ENCODE results near the gene BRI3BP. TPM values are rescaled to one million over a fixed set of nuclear protein-coding genes. Genes with fewer than 3 reads are reported as not detected.
"Not testable (repeated sequence)": the region's sequence is repeated elsewhere in the genome, so short reads cannot be mapped to it uniquely, and the experiment has no call there.

The BRI3BP gene
- total RNA-seq, 1 experiment from 2014 or later: 18.0 TPM

DNA sequence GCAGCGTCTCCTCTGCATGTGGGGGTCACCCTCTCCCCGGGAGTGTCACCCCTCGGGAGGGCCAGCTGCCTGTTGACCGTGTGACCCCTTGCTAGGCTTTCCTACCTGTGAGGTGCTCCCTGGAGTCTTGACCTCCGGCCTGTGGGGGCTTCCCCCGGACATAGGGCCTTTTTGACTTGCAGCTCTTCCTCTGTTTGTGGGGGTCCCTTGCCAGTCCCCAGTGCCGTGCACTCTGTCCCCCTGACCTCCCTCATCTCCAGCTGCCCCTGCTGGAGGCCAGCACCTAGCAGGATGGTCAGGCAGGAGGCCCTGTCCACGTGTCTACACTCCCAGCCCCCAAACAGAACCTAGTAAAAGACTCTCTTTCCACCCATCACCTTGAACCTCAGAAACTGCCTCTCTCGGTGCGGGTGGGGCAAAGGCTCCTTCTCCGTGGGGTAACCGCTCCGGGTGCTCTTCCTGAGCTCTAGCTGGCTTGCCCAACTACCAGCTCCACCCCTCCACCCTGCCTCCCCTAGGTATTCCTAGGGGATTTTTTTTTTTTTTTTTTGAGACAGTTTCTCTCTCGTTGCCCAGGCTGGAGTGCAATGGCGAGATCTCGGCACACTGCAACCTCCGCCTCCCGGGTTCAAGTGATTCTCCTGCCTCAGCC, 72.6 kb downstream of the BRI3BP start:
- DNase-seq (ENCODE audit: low read depth): no peak

DNA sequence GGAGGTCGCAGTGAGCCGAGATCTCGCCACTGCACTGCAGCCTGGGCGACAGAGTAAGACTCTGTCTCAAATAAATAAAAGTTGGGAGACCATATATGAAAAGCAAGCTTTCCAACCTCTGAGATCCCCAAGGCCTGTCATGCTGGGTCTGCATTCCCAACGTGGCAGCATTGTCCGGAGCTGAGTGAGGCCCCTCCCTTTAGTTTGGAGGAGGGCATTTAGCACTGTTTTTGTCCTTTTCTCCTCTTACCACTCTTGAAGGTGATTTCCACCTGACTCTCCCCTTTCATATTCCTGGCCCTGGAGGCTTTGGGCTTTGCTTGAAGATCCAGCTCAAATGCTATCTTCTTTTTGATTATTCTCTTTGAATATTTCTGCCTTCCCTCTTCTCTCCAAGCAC, 74.9 kb downstream of the BRI3BP start:
- no peak for DNase-seq (ENCODE audit: low read depth)

DNA sequence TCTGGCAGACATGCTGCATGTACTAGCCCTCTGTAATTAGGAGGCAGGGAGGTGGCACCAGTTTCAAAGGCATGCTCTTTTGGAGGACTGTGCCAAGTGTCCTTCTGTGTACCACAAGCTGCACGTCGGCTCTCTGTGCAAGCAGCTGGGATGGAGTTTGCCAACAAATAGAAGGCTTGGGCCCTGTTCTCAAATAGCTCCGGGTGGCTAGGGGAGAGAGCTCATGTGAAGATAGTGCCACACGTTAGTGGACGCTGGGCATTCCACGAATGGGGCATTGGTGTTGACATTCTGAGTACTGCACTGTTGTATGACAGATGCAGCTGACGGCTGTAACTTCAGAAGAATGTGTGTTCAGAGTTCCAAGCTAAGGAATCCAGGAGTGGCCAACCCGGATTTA, 76.2 kb downstream of the BRI3BP start:
- no peak for DNase-seq (ENCODE audit: low read depth)

DNA sequence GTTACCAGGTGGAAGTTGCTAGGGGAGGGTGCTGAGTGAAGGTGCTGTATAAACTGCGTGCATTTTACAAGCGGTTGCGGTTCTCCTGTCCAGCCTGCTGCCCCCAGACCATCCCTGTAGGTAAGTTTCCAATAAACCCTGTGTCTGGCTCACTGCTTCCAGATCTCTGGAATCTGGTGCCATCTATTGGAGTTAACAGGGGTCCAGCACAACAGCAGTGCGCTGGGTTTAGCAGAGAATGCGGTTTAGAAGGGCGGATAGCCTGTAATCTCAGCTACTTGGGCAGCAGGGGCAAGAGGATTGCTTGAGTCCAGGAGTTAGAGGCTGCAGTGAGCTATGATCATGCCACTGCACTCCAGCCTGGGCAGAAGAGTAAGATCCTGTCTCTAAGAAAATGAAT, 76.7 kb downstream of the BRI3BP start:
- DNase-seq (ENCODE audit: low read depth): no peak

DNA sequence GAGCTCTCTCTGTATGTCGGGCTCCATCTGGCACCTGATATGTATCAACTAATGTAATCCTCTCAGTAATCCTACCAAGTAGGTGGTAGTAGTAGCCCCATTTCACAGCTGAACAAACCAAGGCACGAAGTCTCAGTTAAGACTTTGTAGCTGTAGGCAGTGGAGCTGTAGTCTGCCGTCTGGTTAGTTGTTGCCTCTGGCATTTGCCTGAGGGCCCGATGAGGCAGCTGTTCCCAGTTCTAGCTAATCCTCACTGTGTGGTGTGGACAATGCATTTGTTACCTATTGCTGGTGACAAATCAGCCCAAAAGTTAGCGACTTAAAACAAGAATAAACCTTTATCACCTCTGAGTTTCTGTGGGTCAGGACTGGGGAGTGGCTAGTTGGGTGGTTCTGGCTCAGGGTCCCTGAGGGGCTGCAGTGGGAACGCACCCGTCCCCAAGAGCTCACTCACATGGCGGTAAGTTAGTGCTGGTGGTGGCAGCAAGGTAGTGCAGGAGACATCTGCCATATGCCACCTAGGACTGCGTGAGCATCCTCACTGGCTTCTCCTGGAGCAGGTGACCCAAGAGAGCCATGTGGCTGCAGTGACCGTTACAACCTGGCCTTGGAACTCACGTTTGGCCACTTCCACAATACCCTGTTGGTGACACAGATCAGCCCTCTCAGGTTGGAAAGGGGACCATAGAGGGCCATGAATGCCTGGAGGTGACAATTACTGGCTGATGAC, 77.4 kb downstream of the BRI3BP start:
- no peak for DNase-seq (ENCODE audit: low read depth)

DNA sequence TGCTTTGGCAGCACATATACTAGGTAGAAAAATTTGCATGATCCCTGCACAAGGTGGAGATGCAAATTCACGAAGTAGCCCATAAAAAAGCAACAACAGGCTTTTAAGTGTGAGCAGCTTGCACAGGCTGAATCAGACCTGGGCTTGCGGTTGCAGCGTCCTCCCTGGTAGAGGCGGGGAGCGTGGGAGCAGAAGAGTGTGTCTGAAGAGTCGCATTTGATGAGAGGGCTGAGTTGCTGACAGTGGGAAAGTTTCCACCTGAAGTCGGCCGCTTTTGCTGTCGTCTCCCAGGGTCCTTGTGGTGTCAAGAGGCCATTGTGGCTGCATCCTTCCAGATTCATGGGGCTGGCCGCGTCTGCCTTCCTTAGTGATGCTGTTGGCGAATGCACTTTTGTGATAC, 78.0 kb downstream of the BRI3BP start:
- no peak for DNase-seq (ENCODE audit: low read depth)

DNA sequence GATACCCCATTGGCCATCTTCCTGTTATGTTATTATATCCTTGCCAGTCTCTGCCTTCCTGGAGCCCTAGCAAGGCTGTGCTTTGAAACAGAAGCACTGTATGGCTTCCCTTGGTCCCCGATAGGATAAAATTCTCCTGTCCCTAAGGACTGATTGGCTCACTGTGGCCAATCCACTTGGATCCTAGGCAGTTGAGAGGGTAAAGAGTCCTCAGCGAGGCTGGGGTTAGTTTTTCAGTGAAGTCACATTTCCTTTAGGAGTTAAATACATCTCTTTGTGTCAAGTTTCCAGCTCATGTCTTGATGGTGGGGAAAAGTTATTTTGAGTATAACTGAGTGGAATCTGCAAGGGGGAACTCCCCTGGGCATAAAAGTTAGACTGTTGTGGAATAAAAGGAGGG, 79.1 kb downstream of the BRI3BP start:
- DNase-seq (ENCODE audit: low read depth): no peak

DNA sequence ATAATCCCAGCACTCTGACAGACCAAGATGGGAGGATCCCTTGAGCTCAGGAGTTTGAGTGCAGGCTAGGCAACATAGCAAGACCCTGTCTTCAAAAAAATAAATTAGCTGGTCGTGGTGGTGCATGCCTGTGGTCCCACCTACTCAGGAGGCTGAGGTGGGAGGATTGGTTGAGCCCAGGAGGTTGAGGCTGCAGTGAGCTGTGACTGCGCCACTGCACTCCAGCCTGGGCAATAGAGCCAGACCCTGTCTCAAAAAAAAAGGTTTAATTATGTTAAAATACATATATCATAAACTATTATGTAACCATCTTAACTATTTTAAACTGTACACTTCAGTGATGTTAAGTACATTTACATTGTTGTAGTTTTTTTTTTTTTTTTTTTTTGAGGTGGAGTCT, 80.8 kb downstream of the BRI3BP start:
- not testable (repeated sequence) for DNase-seq (ENCODE audit: low read depth)

DNA sequence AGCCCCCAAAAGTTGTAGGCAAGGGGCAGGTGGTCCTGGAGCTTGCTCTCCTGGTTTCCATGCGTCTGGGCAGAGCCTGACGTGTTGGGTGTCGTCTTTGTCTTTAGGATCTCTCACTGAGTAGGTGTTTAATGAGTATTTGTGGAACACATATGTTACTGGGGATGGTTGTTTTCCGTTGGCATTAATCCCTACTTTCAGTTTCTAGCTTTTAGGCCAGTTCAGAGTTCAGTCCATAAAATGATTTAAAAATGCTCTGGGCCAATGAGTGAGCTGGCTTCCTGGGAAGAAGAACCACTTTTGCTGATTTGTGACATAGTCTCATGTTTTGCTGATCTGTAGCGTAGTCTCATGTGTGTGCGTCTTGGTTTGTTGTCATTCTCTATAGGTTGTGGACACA, 82.7 kb downstream of the BRI3BP start:
- DNase-seq (ENCODE audit: low read depth): no peak

DNA sequence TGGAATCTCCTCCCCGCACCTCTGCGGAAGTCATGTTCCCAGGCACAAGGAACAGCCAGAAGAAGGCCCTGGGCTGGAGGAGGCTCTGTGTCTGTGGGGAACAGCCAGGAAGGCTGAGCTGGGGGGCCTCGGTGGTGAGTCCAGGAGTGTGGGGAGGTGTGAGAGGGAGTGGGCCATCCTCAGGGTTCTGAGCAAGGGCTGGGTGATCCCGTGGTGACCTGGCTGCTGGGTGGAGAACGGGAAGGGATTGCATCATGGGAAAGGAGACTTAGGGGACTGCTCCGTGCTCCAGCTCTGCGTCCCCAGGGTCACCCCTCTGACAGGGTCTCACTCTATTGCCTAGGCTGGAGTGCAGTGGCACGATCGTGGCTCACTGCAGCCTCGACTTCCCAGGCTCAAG, 85.6 kb downstream of the BRI3BP start:
- DNase-seq (ENCODE audit: low read depth): no peak

DNA sequence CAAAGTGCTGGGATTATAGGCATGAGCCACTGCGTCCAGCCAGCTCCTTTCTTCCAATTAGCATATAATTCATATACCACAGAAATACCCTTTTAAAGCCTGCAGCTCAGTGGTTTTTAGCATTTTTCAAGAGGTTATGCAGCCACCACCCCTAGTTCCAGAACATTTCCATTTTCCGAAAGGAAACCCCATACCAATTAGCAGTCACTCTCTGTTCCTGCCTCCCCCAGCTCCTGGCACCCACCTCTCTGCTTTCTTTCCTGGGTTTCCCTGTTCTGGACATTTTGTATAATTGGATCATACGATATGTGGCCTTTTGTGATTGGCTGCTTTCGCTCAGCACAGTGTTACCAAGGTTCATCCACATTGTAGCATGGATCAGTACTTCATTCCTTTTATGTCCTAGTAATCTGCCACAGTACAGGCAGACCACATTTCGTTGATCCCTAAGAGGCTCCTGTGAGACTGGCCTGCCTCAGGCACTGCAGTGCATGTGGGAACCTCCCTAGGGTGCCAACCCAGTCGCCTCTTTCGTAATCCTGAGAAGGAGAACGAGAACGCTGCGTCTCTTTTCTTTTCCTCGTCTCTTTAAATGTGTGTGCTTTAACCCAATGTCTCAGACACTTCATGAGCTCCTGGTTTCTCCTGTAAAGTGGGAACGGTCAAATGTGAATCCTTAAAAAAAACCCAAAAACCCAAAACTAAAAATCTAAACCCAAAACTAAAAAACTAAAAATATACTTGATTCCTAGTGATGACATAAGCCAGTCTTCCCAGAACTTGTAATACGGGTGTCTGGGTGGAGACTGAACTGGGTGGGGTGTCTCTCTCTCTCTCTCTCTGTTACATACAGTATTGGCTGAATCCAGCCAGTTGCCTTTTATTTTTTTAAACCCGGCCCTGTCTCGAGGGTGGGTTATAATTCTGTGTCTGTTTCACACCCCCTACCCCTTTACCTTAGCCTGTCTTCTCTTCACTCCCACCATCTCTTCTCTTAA, 86.5 kb downstream of the BRI3BP start:
- no peak for DNase-seq (ENCODE audit: low read depth)

Small RNA genes lying within 50 kb of the gene (small RNA-seq; reads per million reads assigned to genes)
- gene AC122688.1: not detected

Other genes with a start within 250 kb of the BRI3BP start
- 18.6 and 19.5 TPM in 2 replicates for gene SCARB1, start 129.8 kb upstream of the BRI3BP start, total RNA-seq (2014; rRNA removed; shearing (Covaris generic))
- 1,483 and 1,600 TPM in 2 replicates for gene UBC, start 79.0 kb upstream of the BRI3BP start, total RNA-seq (2014; rRNA removed; shearing (Covaris generic))
- 38.4 and 41.6 TPM in 2 replicates for gene DHX37, start 4.5 kb upstream of the BRI3BP start, total RNA-seq (2014; rRNA removed; shearing (Covaris generic))
- 13.1 and 13.4 TPM in 2 replicates for gene AACS, start 71.8 kb downstream of the BRI3BP start, total RNA-seq (2014; rRNA removed; shearing (Covaris generic))
- 0.23 and 0.34 TPM in 2 replicates for gene TMEM132B, start 192.7 kb downstream of the BRI3BP start, total RNA-seq (2014; rRNA removed; shearing (Covaris generic))